HCT116 (cell line): ENCODE data around the gene BLTP3A. TPM values are rescaled to one million over a fixed set of nuclear protein-coding genes. Genes with fewer than 3 reads are reported as not detected.
"Not testable (repeated sequence)": the region's sequence is repeated elsewhere in the genome, so short reads cannot be mapped to it uniquely, and the experiment has no call there.

Experiments used
- ATAC-seq: fragments of 200-7000 bp; cut with Tn5 transposase; 2 replicates; pipeline ENCODE4 v1.9.1; 2020; ENCODE audit warnings: mild to moderate bottlenecking, moderate library complexity
- BruUV-seq: library from RNA; stranded (reverse); fragments of 400-500 nt; replicated peaks from 2 replicates; lab custom pipeline; 2021; lab: Mats Ljungman, UMichigan
- CTCF ChIA-PET: fragments of 300-600 bp; sonication (Branson Sonifier 250); formaldehyde crosslinking; loops from one replicate; lab custom pipeline; 2021; ENCODE audit warnings: antibody characterized with exemption; lab: Charles Lee
- POLR2A ChIA-PET: fragments of 300-600, 350-600 bp; sonication (Branson Sonifier 250); formaldehyde crosslinking; loops from one replicate; lab custom pipeline; 2021; ENCODE audit warnings: antibody characterized with exemption; lab: Charles Lee
- RAD21 ChIA-PET, 2 experiments: fragments of 300-600 bp; sonication (Branson Sonifier 250); formaldehyde crosslinking; loops; one replicate each; lab custom pipeline; 2023; ENCODE audit warnings: low total read pairs in 2 of 2; ENCODE audit not compliant: uncharacterized antibody in 2 of 2, unreplicated experiment in 2 of 2, low non-redundant PET in 1 of 2; lab: Charles Lee
- DNase-seq: peaks from one replicate; pipeline ENCODE4 v3.0.0-alpha.2; 2010; ENCODE audit warnings: low read depth, low spot score
- H2AFZ ChIP-seq: fragments of 200-600 bp; shearing (Covaris generic), sonication (generic); 2 replicates; pipeline ENCODE4 v1.6.1; 2017; ENCODE audit warnings: low read depth, mixed run types, mixed read lengths, antibody characterized with exemption, low read length; ENCODE audit not compliant: poor library complexity, severe bottlenecking
- H3K27ac ChIP-seq: 2 replicates; pipeline ENCODE4 v1.5.1; 2012; ENCODE audit warnings: low read depth, low read length
- H3K27me3 ChIP-seq: fragments of 200-600 bp; sonication (generic); 2 replicates; pipeline ENCODE4 v1.6.1; 2016; ENCODE audit warnings: mixed run types, low read length, mixed read lengths; ENCODE audit not compliant: insufficient read depth
- H3K36me3 ChIP-seq, 2 experiments: fragments of 200-500 bp in 1 of 2; fragments of 200-600 bp in 1 of 2; sonication (Bioruptor generic) in 1 of 2; sonication (generic) in 1 of 2; 2 replicates each; pipeline versions ENCODE4 v1.5.1 to v1.6.1; 2014 to 2016; ENCODE audit warnings: low read length in 2 of 2, inconsistent platforms in 1 of 2, mixed read lengths in 1 of 2, mixed run types in 1 of 2; ENCODE audit not compliant: insufficient read depth in 2 of 2, control insufficient read depth in 1 of 2
- H3K4me1 ChIP-seq, 2 experiments: fragments of 200-600 bp in 1 of 2; sonication (generic) in 1 of 2; 2 replicates each; pipeline versions ENCODE4 v1.5.1 to v1.6.1; 2012 to 2017; ENCODE audit warnings: low read length in 2 of 2, inconsistent platforms in 1 of 2, mild to moderate bottlenecking in 1 of 2, mixed read lengths in 1 of 2, mixed run types in 1 of 2, moderate library complexity in 1 of 2; ENCODE audit not compliant: insufficient read depth in 2 of 2, control insufficient read depth in 1 of 2
- H3K4me2 ChIP-seq: fragments of 200-600 bp; sonication (generic); 2 replicates; pipeline ENCODE4 v1.6.1; 2017; ENCODE audit warnings: mixed run types, low read length, mixed read lengths
- H3K4me3 ChIP-seq, 2 experiments: fragments of 200-600 bp in 1 of 2; sonication (generic) in 1 of 2; replicated peaks in 1 of 2; 2 replicates each; pipeline ENCODE4 v1.5.1; 2011 to 2016; ENCODE audit warnings: low read length in 2 of 2, control low read depth in 1 of 2, low read depth in 1 of 2, mild to moderate bottlenecking in 1 of 2, mixed read lengths in 1 of 2, mixed run types in 1 of 2
- H3K79me2 ChIP-seq: fragments of 200-600 bp; sonication (generic); 2 replicates; pipeline ENCODE4 v1.6.1; 2017; ENCODE audit warnings: mild to moderate bottlenecking, mixed run types, low read length, moderate library complexity, mixed read lengths; ENCODE audit not compliant: insufficient read depth
- H3K9ac ChIP-seq: fragments of 200-600 bp; sonication (generic); 2 replicates; pipeline ENCODE4 v1.6.1; 2016; ENCODE audit warnings: low read length, mixed read lengths
- H3K9me2 ChIP-seq: fragments of 200-600 bp; sonication (generic), shearing (Covaris generic); 2 replicates; pipeline ENCODE4 v1.6.1; 2017; ENCODE audit warnings: mixed run types, mild to moderate bottlenecking, moderate library complexity; ENCODE audit not compliant: insufficient read depth
- H3K9me3 ChIP-seq, 2 experiments: fragments of 200-500 bp in 1 of 2; fragments of 200-600 bp in 1 of 2; sonication (Bioruptor generic) in 1 of 2; sonication (generic) in 1 of 2; 2 replicates each; pipeline ENCODE4 v1.6.1; 2014 to 2017; ENCODE audit warnings: low read length in 2 of 2, mixed read lengths in 2 of 2, inconsistent platforms in 1 of 2, low read depth in 1 of 2, mild to moderate bottlenecking in 1 of 2, mixed run types in 1 of 2, moderate library complexity in 1 of 2; ENCODE audit not compliant: control insufficient read depth in 1 of 2, insufficient read depth in 1 of 2
- H4K20me1 ChIP-seq: fragments of 200-600 bp; sonication (generic), shearing (Covaris generic); 2 replicates; pipeline ENCODE4 v1.6.1; 2017; ENCODE audit warnings: mixed run types, mild to moderate bottlenecking, moderate library complexity; ENCODE audit not compliant: insufficient read depth
- CBX3 ChIP-seq: IDR thresholded peaks from 2 replicates; pipeline ENCODE4 v1.6.1; 2012; ENCODE audit warnings: low read depth
- CEBPB ChIP-seq: IDR thresholded peaks from 2 replicates; pipeline ENCODE4 v1.6.1; 2012; ENCODE audit warnings: low read depth
- EGR1 ChIP-seq: IDR thresholded peaks from 2 replicates; pipeline ENCODE4 v1.6.1; 2012; ENCODE audit warnings: low read depth
- EZH2 ChIP-seq: fragments of 200-600 bp; sonication (generic); IDR thresholded peaks from 2 replicates; pipeline ENCODE4 v1.6.1; 2017; ENCODE audit warnings: antibody characterized with exemption, mixed run types
- EZH2phosphoT487 ChIP-seq: fragments of 200-600 bp; IDR thresholded peaks from 2 replicates; pipeline ENCODE4 v1.6.1; 2018; ENCODE audit warnings: antibody characterized with exemption, borderline replicate concordance
- FOSL1 ChIP-seq: IDR thresholded peaks from 2 replicates; pipeline ENCODE4 v1.6.1; 2012; ENCODE audit warnings: low read depth
- JUND ChIP-seq: IDR thresholded peaks from 2 replicates; pipeline ENCODE4 v1.6.1; 2012
- POLR2A ChIP-seq: IDR thresholded peaks from 2 replicates; pipeline ENCODE4 v1.7.0; 2011; ENCODE audit warnings: borderline replicate concordance; ENCODE audit not compliant: insufficient read depth, insufficient read length; ENCODE audit errors: extremely low read depth
- POLR2AphosphoS5 ChIP-seq: IDR thresholded peaks from 2 replicates; pipeline ENCODE4 v1.6.1; 2011; ENCODE audit warnings: mild to moderate bottlenecking, low read depth, low read length, moderate library complexity
- RAD21 ChIP-seq: IDR thresholded peaks from 2 replicates; pipeline ENCODE4 v1.6.1; 2012; ENCODE audit warnings: low read depth, mild to moderate bottlenecking
- SP1 ChIP-seq: IDR thresholded peaks from 2 replicates; pipeline ENCODE4 v1.6.1; 2012; ENCODE audit warnings: low read depth
- SRF ChIP-seq: IDR thresholded peaks from 2 replicates; pipeline ENCODE4 v1.6.1; 2012; ENCODE audit warnings: low read depth
- YY1 ChIP-seq: IDR thresholded peaks from 2 replicates; pipeline ENCODE4 v1.6.1; 2011; ENCODE audit warnings: low read length, low read depth, moderate library complexity, mild to moderate bottlenecking; ENCODE audit not compliant: insufficient replicate concordance; ENCODE audit errors: extremely low read depth
- ZFX ChIP-seq: fragments of 450-650 bp; IDR thresholded peaks from 2 replicates; pipeline ENCODE4 v1.6.1; 2017
- ZNF274 ChIP-seq: fragments of 200-500 bp; sonication (Bioruptor generic); IDR thresholded peaks from 2 replicates; pipeline ENCODE4 v1.6.1; 2014; ENCODE audit warnings: mild to moderate bottlenecking, low read depth, low read length, inconsistent platforms
- intact Hi-C: fragments of 100-400 bp; cut with micrococcal nuclease; formaldehyde crosslinking; loops from 2 replicates; pipeline ENCODE4 v1.10.0; 2022
- total RNA-seq: library from RNA; stranded (reverse); gene quantifications from one replicate; pipeline ENCODE4 v1.2.1, GENCODE V29; 2021; ENCODE audit not compliant: unreplicated experiment
- TF ChIP-seq, protein P1 (sequence below): IDR thresholded peaks from 2 replicates; pipeline ENCODE4 v1.6.1; 2012
- TF ChIP-seq, protein P2 (sequence below): IDR thresholded peaks from 2 replicates; pipeline ENCODE4 v1.6.1; 2012; ENCODE audit warnings: low read depth
- TF ChIP-seq, protein P3 (sequence below): IDR thresholded peaks from 2 replicates; pipeline ENCODE4 v1.6.1; 2012

BLTP3A gene
- total RNA-seq, 1 experiment from 2014 or later, result 21.5 TPM

DNA sequence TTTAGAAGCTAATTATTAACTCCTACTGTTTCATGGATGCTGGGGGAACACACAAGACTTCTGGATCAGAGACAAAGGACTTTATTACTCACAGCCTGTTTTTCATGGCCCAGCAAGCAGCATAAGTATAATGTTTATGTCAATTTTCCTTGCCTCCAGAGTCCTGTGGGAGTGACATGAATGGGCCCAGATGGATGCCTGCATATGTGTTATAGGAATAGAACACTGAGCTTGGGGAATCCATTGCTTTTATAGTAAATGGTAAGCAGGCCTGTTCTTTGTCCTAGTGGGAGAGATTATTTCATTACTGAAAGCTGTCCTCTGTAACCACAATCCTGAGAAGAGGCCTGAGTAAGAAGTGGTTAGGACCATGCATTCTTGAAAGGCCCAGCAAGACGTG is 25.6 kb downstream of the BLTP3A start:
- CTCF ChIA-PET, result no interaction called here
- DNase-seq, result no peak
- H2AFZ ChIP-seq, result no peak overlapping the region
- POLR2A ChIA-PET, result no interaction called here
- H3K9me2 ChIP-seq, result no peaks in the 10 kb centered on the region
- no peaks in the 10 kb centered on the region; the same call in 1 of the 2 replicates for H4K20me1 ChIP-seq
- RAD21 ChIA-PET, result no interaction called here
- no peak for TF ChIP-seq ZNF274
- TF ChIP-seq, protein P1, sequence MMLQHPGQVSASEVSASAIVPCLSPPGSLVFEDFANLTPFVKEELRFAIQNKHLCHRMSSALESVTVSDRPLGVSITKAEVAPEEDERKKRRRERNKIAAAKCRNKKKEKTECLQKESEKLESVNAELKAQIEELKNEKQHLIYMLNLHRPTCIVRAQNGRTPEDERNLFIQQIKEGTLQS, result no peak
- no peak for TF ChIP-seq SP1
- no peak for TF ChIP-seq FOSL1
- no peak for TF ChIP-seq SRF
- TF ChIP-seq, protein P2, sequence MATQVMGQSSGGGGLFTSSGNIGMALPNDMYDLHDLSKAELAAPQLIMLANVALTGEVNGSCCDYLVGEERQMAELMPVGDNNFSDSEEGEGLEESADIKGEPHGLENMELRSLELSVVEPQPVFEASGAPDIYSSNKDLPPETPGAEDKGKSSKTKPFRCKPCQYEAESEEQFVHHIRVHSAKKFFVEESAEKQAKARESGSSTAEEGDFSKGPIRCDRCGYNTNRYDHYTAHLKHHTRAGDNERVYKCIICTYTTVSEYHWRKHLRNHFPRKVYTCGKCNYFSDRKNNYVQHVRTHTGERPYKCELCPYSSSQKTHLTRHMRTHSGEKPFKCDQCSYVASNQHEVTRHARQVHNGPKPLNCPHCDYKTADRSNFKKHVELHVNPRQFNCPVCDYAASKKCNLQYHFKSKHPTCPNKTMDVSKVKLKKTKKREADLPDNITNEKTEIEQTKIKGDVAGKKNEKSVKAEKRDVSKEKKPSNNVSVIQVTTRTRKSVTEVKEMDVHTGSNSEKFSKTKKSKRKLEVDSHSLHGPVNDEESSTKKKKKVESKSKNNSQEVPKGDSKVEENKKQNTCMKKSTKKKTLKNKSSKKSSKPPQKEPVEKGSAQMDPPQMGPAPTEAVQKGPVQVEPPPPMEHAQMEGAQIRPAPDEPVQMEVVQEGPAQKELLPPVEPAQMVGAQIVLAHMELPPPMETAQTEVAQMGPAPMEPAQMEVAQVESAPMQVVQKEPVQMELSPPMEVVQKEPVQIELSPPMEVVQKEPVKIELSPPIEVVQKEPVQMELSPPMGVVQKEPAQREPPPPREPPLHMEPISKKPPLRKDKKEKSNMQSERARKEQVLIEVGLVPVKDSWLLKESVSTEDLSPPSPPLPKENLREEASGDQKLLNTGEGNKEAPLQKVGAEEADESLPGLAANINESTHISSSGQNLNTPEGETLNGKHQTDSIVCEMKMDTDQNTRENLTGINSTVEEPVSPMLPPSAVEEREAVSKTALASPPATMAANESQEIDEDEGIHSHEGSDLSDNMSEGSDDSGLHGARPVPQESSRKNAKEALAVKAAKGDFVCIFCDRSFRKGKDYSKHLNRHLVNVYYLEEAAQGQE, result no peak
- TF ChIP-seq RAD21, result no peak
- TF ChIP-seq, protein P3, sequence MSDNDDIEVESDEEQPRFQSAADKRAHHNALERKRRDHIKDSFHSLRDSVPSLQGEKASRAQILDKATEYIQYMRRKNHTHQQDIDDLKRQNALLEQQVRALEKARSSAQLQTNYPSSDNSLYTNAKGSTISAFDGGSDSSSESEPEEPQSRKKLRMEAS, result no peak
- TF ChIP-seq EZH2phosphoT487, result no peak
- no peak for TF ChIP-seq EZH2
- no peak for TF ChIP-seq CBX3
- no peak for TF ChIP-seq EGR1
- no peak for TF ChIP-seq POLR2A
- no peak for TF ChIP-seq CEBPB
- no peak for TF ChIP-seq JUND
- TF ChIP-seq POLR2AphosphoS5, result no peak
- TF ChIP-seq ZFX, result no peak
- no peak for TF ChIP-seq YY1
- TF ChIP-seq, all 23 proteins: peak for 0
- H3K36me3 ChIP-seq, result no peaks in the 10 kb centered on the region
- no TSS peak for BruUV-seq
- H3K9me3 ChIP-seq, result no peaks in the 10 kb centered on the region
- H3K4me3 ChIP-seq, result no peak overlapping the region
- H3K27me3 ChIP-seq, result no peaks in the 10 kb centered on the region
- H3K79me2 ChIP-seq, result peaks cover 62% of the 10 kb centered on the region
- no peaks in the 10 kb centered on the region for H3K4me1 ChIP-seq
- intact Hi-C loops, result no loop called here
- H3K4me2 ChIP-seq, result no peak overlapping the region
- no peak overlapping the region for H3K27ac ChIP-seq
- H3K9ac ChIP-seq, result no peak overlapping the region
- ATAC-seq, result no peak

DNA sequence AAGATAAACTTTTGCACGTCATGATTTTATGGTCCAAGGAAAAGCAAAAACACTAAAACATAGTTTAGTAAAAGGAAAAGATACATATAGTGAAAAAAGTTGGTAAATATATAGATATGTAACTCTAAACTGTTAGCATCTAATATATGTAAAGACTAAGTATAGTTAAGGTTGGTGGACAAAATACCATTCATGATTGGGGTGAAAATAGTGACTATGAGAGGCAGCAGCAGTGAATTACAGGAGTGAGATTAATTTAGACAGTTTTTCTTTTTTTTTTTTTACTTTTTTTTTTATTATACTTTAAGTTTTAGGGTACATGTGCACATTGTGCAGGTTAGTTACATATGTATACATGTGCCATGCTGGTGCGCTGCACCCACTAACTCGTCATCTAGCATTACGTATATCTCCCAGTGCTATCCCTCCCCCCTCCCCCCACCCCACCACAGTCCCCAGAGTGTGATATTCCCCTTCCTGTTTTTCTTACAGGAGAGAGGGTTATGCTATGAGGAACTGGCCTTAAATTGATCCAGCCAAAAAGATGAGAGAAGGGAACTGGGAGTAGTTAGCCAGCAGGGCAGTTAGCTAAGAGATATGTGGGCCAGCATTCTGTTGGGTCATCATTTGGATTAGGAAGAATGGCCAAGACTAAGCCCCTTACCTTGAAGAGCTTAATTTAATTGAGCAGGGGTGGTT is 27.1 kb downstream of the BLTP3A start:
- DNase-seq, H4K20me1 ChIP-seq, H3K9me2 ChIP-seq, H3K9ac ChIP-seq, H2AFZ ChIP-seq, RAD21 ChIA-PET, POLR2A ChIA-PET, ATAC-seq, H3K4me1 ChIP-seq, H3K27me3 ChIP-seq, BruUV-seq, H3K4me2 ChIP-seq, intact Hi-C loops, H3K27ac ChIP-seq, H3K9me3 ChIP-seq, H3K4me3 ChIP-seq, CTCF ChIA-PET: not testable (repeated sequence)
- Histone ChIP-seq H3K36me3 (peaks cover 4 to 12% of the 10 kb centered on the region in 2 experiments; a peak in 3 of 4 replicates), H3K79me2 (peaks cover 51% of the 10 kb centered on the region)
